ENCODE results near the gene PTPRD. TPM values are rescaled to one million over a fixed set of nuclear protein-coding genes. Genes with fewer than 3 reads are reported as not detected.

The PTPRD gene
- total RNA-seq, 1 donor = 0.52 TPM

GRCh38 chr9:8694983-8695588 is 1917.7 kb downstream of the PTPRD start:
- Histone ChIP-seq H3K27me3 (ENCODE audit: insufficient read depth, low read length) (no peaks in the 10 kb centered on the region), H3K9me3 (ENCODE audit: low read depth, low read length) (no peaks in the 10 kb centered on the region), H3K4me3 (ENCODE audit: low read length) (no peak overlapping the region), H3K4me1 (ENCODE audit: insufficient read depth, low read length) (no peaks in the 10 kb centered on the region)

- no peaks in the 10 kb centered on the region for H3K27me3 ChIP-seq (ENCODE audit: insufficient read depth, low read length)
- H3K4me3 ChIP-seq (ENCODE audit: low read length) = no peak overlapping the region
- no peaks in the 10 kb centered on the region for H3K9me3 ChIP-seq (ENCODE audit: low read depth, low read length)
- no peaks in the 10 kb centered on the region for H3K4me1 ChIP-seq (ENCODE audit: insufficient read depth, low read length)
Observed at GRCh38 chr9:8693464-8693863, 1919.3 kb downstream of the PTPRD start.

GRCh38 chr9:8686516-8686915 is 1926.3 kb downstream of the PTPRD start:
- Histone ChIP-seq H3K27me3 (ENCODE audit: insufficient read depth, low read length) (no peaks in the 10 kb centered on the region), H3K4me3 (ENCODE audit: low read length) (no peak overlapping the region), H3K4me1 (ENCODE audit: insufficient read depth, low read length) (no peaks in the 10 kb centered on the region), H3K9me3 (ENCODE audit: low read depth, low read length) (no peaks in the 10 kb centered on the region)

GRCh38 chr9:8685825-8686224 is 1927.0 kb downstream of the PTPRD start:
- Histone ChIP-seq H3K9me3 (ENCODE audit: low read depth, low read length) (no peaks in the 10 kb centered on the region), H3K4me3 (ENCODE audit: low read length) (no peak overlapping the region), H3K27me3 (ENCODE audit: insufficient read depth, low read length) (no peaks in the 10 kb centered on the region), H3K4me1 (ENCODE audit: insufficient read depth, low read length) (no peaks in the 10 kb centered on the region)

- Histone ChIP-seq H3K4me1 (ENCODE audit: insufficient read depth, low read length) (no peaks in the 10 kb centered on the region), H3K9me3 (ENCODE audit: low read depth, low read length) (no peaks in the 10 kb centered on the region), H3K27me3 (ENCODE audit: insufficient read depth, low read length) (no peaks in the 10 kb centered on the region), H3K4me3 (ENCODE audit: low read length) (no peak overlapping the region)
Observed at GRCh38 chr9:8684978-8685708, 1927.7 kb downstream of the PTPRD start.

- no peaks in the 10 kb centered on the region for H3K4me1 ChIP-seq (ENCODE audit: insufficient read depth, low read length)
- H3K4me3 ChIP-seq (ENCODE audit: low read length) = no peak overlapping the region
- H3K9me3 ChIP-seq (ENCODE audit: low read depth, low read length) = no peaks in the 10 kb centered on the region
- no peaks in the 10 kb centered on the region for H3K27me3 ChIP-seq (ENCODE audit: insufficient read depth, low read length)
Observed at GRCh38 chr9:8683496-8683895, 1929.3 kb downstream of the PTPRD start.

- Histone ChIP-seq H3K9me3 (ENCODE audit: low read depth, low read length) (no peaks in the 10 kb centered on the region), H3K27me3 (ENCODE audit: insufficient read depth, low read length) (no peaks in the 10 kb centered on the region), H3K4me3 (ENCODE audit: low read length) (no peak overlapping the region), H3K4me1 (ENCODE audit: insufficient read depth, low read length) (no peaks in the 10 kb centered on the region)
Observed at GRCh38 chr9:8680658-8681057, 1932.1 kb downstream of the PTPRD start.

GRCh38 chr9:8680157-8680556 is 1932.6 kb downstream of the PTPRD start:
- Histone ChIP-seq H3K9me3 (ENCODE audit: low read depth, low read length) (no peaks in the 10 kb centered on the region), H3K27me3 (ENCODE audit: insufficient read depth, low read length) (no peaks in the 10 kb centered on the region), H3K4me3 (ENCODE audit: low read length) (no peak overlapping the region), H3K4me1 (ENCODE audit: insufficient read depth, low read length) (no peaks in the 10 kb centered on the region)

- H3K4me1 ChIP-seq (ENCODE audit: insufficient read depth, low read length) = no peaks in the 10 kb centered on the region
Observed at GRCh38 chr9:8679371-8679822, 1933.4 kb downstream of the PTPRD start.

GRCh38 chr9:8677741-8678140 is 1935.1 kb downstream of the PTPRD start:
- H3K27me3 ChIP-seq (ENCODE audit: insufficient read depth, low read length) = no peaks in the 10 kb centered on the region
- H3K9me3 ChIP-seq (ENCODE audit: low read depth, low read length) = no peaks in the 10 kb centered on the region
- no peaks in the 10 kb centered on the region for H3K4me1 ChIP-seq (ENCODE audit: insufficient read depth, low read length)
- H3K4me3 ChIP-seq (ENCODE audit: low read length) = no peak overlapping the region

More at GRCh38 chr9:8679371-8679822, 1933.4 kb downstream of the PTPRD start:
- H3K27me3 ChIP-seq (ENCODE audit: insufficient read depth, low read length) = no peaks in the 10 kb centered on the region
- H3K9me3 ChIP-seq (ENCODE audit: low read depth, low read length) = no peaks in the 10 kb centered on the region
- H3K4me3 ChIP-seq (ENCODE audit: low read length) = no peak overlapping the region

- no peaks in the 10 kb centered on the region for H3K4me1 ChIP-seq (ENCODE audit: insufficient read depth, low read length)
- H3K27me3 ChIP-seq (ENCODE audit: insufficient read depth, low read length) = no peaks in the 10 kb centered on the region
- H3K4me3 ChIP-seq (ENCODE audit: low read length) = no peak overlapping the region
- H3K9me3 ChIP-seq (ENCODE audit: low read depth, low read length) = no peaks in the 10 kb centered on the region
Observed at GRCh38 chr9:8674536-8674935, 1938.3 kb downstream of the PTPRD start.

- no peaks in the 10 kb centered on the region for H3K9me3 ChIP-seq (ENCODE audit: low read depth, low read length)
- no peaks in the 10 kb centered on the region for H3K4me1 ChIP-seq (ENCODE audit: insufficient read depth, low read length)
- H3K27me3 ChIP-seq (ENCODE audit: insufficient read depth, low read length) = no peaks in the 10 kb centered on the region
Observed at GRCh38 chr9:8673830-8674229, 1939.0 kb downstream of the PTPRD start.

GRCh38 chr9:8670751-8671150 is 1942.1 kb downstream of the PTPRD start:
- no peaks in the 10 kb centered on the region for H3K27me3 ChIP-seq (ENCODE audit: insufficient read depth, low read length)

More at GRCh38 chr9:8673830-8674229, 1939.0 kb downstream of the PTPRD start:
- no peak overlapping the region for H3K4me3 ChIP-seq (ENCODE audit: low read length)

GRCh38 chr9:8668751-8669150 is 1944.1 kb downstream of the PTPRD start:
- Histone ChIP-seq H3K27me3 (ENCODE audit: insufficient read depth, low read length) (no peaks in the 10 kb centered on the region), H3K4me3 (ENCODE audit: low read length) (no peak overlapping the region), H3K9me3 (ENCODE audit: low read depth, low read length) (no peaks in the 10 kb centered on the region), H3K4me1 (ENCODE audit: insufficient read depth, low read length) (no peaks in the 10 kb centered on the region)

More at GRCh38 chr9:8670751-8671150, 1942.1 kb downstream of the PTPRD start:
- no peaks in the 10 kb centered on the region for H3K9me3 ChIP-seq (ENCODE audit: low read depth, low read length)
- no peaks in the 10 kb centered on the region for H3K4me1 ChIP-seq (ENCODE audit: insufficient read depth, low read length)
- no peak overlapping the region for H3K4me3 ChIP-seq (ENCODE audit: low read length)

GRCh38 chr9:8668231-8668630 is 1944.6 kb downstream of the PTPRD start:
- H3K9me3 ChIP-seq (ENCODE audit: low read depth, low read length) = no peaks in the 10 kb centered on the region
- no peak overlapping the region for H3K4me3 ChIP-seq (ENCODE audit: low read length)
- H3K4me1 ChIP-seq (ENCODE audit: insufficient read depth, low read length) = no peaks in the 10 kb centered on the region
- H3K27me3 ChIP-seq (ENCODE audit: insufficient read depth, low read length) = no peaks in the 10 kb centered on the region

- Histone ChIP-seq H3K4me3 (ENCODE audit: low read length) (no peak overlapping the region), H3K27me3 (ENCODE audit: insufficient read depth, low read length) (no peaks in the 10 kb centered on the region), H3K4me1 (ENCODE audit: insufficient read depth, low read length) (no peaks in the 10 kb centered on the region), H3K9me3 (ENCODE audit: low read depth, low read length) (no peaks in the 10 kb centered on the region)
Observed at GRCh38 chr9:8666060-8666459, 1946.7 kb downstream of the PTPRD start.
